H1 (cell line): ENCODE data around the gene SLC22A14. TPM values are rescaled to one million over a fixed set of nuclear protein-coding genes. Genes with fewer than 3 reads are reported as not detected.

ENCODE experiments used
- CTCF ChIA-PET: fragments of 300-600 bp; sonication (Branson Sonifier 250); formaldehyde crosslinking; loops from one replicate; lab custom pipeline; 2021; ENCODE audit not compliant: partially characterized antibody; lab: Charles Lee
- POLR2A ChIA-PET: fragments of 300-600 bp; sonication (Branson Sonifier 250); formaldehyde crosslinking; loops from one replicate; lab custom pipeline; 2021; ENCODE audit warnings: inconsistent platforms; ENCODE audit not compliant: partially characterized antibody; lab: Charles Lee
- DNase-seq, 2 experiments: peaks; one replicate each; pipeline versions ENCODE4 v3.0.0 to v3.0.0-alpha.2; 2010 to 2022; ENCODE audit warnings: low spot score in 2 of 2, low read depth in 1 of 2, mixed read lengths in 1 of 2
- FAIRE-seq: peaks from 2 replicates; lab custom pipeline; 2011; peaks lifted over from hg19 to GRCh38; lab: Jason Lieb, UNC
- H2AFZ ChIP-seq: 2 replicates; pipeline ENCODE4 v1.8.1; 2012; ENCODE audit warnings: low read length, inconsistent platforms
- H2AK5ac ChIP-seq: 2 replicates; pipeline ENCODE4 v1.6.1; 2013; ENCODE audit warnings: low read depth, low read length
- H2BK120ac ChIP-seq: replicated peaks from 2 replicates; pipeline ENCODE3; 2013; ENCODE audit warnings: low read depth, low read length, inconsistent platforms
- H2BK12ac ChIP-seq: 2 replicates; pipeline ENCODE4 v1.6.1; 2013; ENCODE audit warnings: low read depth, low read length
- H2BK15ac ChIP-seq: 2 replicates; pipeline ENCODE4 v1.6.1; 2013; ENCODE audit warnings: low read length
- H2BK20ac ChIP-seq: 2 replicates; pipeline ENCODE4 v1.6.1; 2013; ENCODE audit warnings: low read length
- H2BK5ac ChIP-seq: 2 replicates; pipeline ENCODE4 v1.6.1; 2013; ENCODE audit warnings: low read depth, low read length
- H3K14ac ChIP-seq: 2 replicates; pipeline ENCODE4 v1.6.1; 2013; ENCODE audit warnings: inconsistent platforms; ENCODE audit not compliant: insufficient read length
- H3K18ac ChIP-seq: 2 replicates; pipeline ENCODE4 v1.6.1; 2013; ENCODE audit warnings: low read length; ENCODE audit errors: extremely low read depth
- H3K23ac ChIP-seq: 2 replicates; pipeline ENCODE4 v1.6.1; 2013; ENCODE audit warnings: inconsistent platforms; ENCODE audit not compliant: insufficient read length
- H3K23me2 ChIP-seq: 2 replicates; pipeline ENCODE4 v1.6.1; 2013; ENCODE audit warnings: low read depth, low read length
- H3K27ac ChIP-seq: 2 replicates; pipeline ENCODE4 v1.6.1; 2011; ENCODE audit warnings: low read depth, low read length, inconsistent platforms
- H3K27me3 ChIP-seq, 4 experiments: replicated peaks in 1 of 4; 1 replicate in 1 of 4; 2 replicates in 3 of 4; pipeline versions ENCODE4 v1.6.1 to v1.8.1; 2011 to 2013; ENCODE audit warnings: low read length in 3 of 4, mild to moderate bottlenecking in 3 of 4, inconsistent platforms in 2 of 4, mixed read lengths in 2 of 4, moderate library complexity in 1 of 4; ENCODE audit not compliant: control insufficient read depth in 3 of 4, insufficient read depth in 3 of 4; ENCODE audit errors: extremely low read depth in 1 of 4
- H3K36me3 ChIP-seq, 4 experiments: 2 replicates each; pipeline versions ENCODE4 v1.6.1 to v1.8.1; 2011 to 2013; ENCODE audit warnings: mild to moderate bottlenecking in 4 of 4, low read length in 3 of 4, moderate library complexity in 2 of 4, control low read depth in 1 of 4, inconsistent platforms in 1 of 4; ENCODE audit not compliant: insufficient read depth in 4 of 4, control insufficient read depth in 2 of 4
- H3K4ac ChIP-seq: replicated peaks from 2 replicates; pipeline ENCODE3; 2013; ENCODE audit warnings: low read length, low read depth, mixed read lengths, inconsistent platforms; ENCODE audit not compliant: insufficient read length
- H3K4me1 ChIP-seq, 4 experiments: replicated peaks in 1 of 4; 1 replicate in 1 of 4; 2 replicates in 3 of 4; pipeline versions ENCODE4 v1.6.1 to v1.8.1; 2011 to 2013; ENCODE audit warnings: low read length in 3 of 4, inconsistent platforms in 2 of 4, mixed read lengths in 1 of 4; ENCODE audit not compliant: insufficient read depth in 4 of 4, control insufficient read depth in 3 of 4
- H3K4me2 ChIP-seq, 2 experiments: 2 replicates each; pipeline versions ENCODE4 v1.6.1 to v1.8.1; 2011 to 2013; ENCODE audit warnings: low read depth in 2 of 2, low read length in 2 of 2, control low read depth in 1 of 2, inconsistent platforms in 1 of 2, mild to moderate bottlenecking in 1 of 2; ENCODE audit not compliant: insufficient read depth in 1 of 2
- H3K4me3 ChIP-seq, 4 experiments: fragments of 200-600, 300-600 bp in 1 of 4; sonication (generic), shearing (Covaris generic), sonication (Bioruptor Twin) in 1 of 4; 2 replicates each; pipeline versions ENCODE4 v1.5.1 to v1.8.1; 2011 to 2016; ENCODE audit warnings: low read length in 4 of 4, low read depth in 3 of 4, control low read depth in 2 of 4, inconsistent platforms in 2 of 4, mild to moderate bottlenecking in 2 of 4, mixed read lengths in 1 of 4, moderate library complexity in 1 of 4; ENCODE audit not compliant: insufficient read depth in 2 of 4; ENCODE audit errors: extremely low read depth in 1 of 4
- H3K56ac ChIP-seq: replicated peaks from 2 replicates; pipeline ENCODE3; 2013; ENCODE audit warnings: low read depth, mild to moderate bottlenecking, mixed read lengths, low read length, inconsistent platforms; ENCODE audit not compliant: insufficient read length
- H3K79me1 ChIP-seq: 2 replicates; pipeline ENCODE4 v1.6.1; 2013; ENCODE audit warnings: low read depth, low read length, control low read depth
- H3K79me2 ChIP-seq, 2 experiments: 2 replicates each; pipeline versions ENCODE4 v1.6.1 to v1.8.1; 2012 to 2013; ENCODE audit warnings: low read length in 2 of 2, mild to moderate bottlenecking in 2 of 2, inconsistent platforms in 1 of 2; ENCODE audit not compliant: insufficient read depth in 2 of 2, control insufficient read depth in 1 of 2
- H3K9ac ChIP-seq, 4 experiments: replicated peaks in 1 of 4; 1 replicate in 1 of 4; 2 replicates in 3 of 4; pipeline versions ENCODE4 v1.6.1 to v1.8.1; 2011 to 2013; ENCODE audit warnings: low read depth in 3 of 4, low read length in 3 of 4, control low read depth in 2 of 4, mild to moderate bottlenecking in 2 of 4, moderate library complexity in 2 of 4, inconsistent platforms in 1 of 4; ENCODE audit errors: extremely low read depth in 1 of 4
- H3K9me3 ChIP-seq, 2 experiments: 2 replicates each; pipeline versions ENCODE4 v1.6.1 to v1.8.1; 2012 to 2013; ENCODE audit warnings: mild to moderate bottlenecking in 2 of 2, moderate library complexity in 2 of 2, control low read depth in 1 of 2, inconsistent platforms in 1 of 2, low read depth in 1 of 2, low read length in 1 of 2, mixed read lengths in 1 of 2; ENCODE audit not compliant: insufficient read depth in 2 of 2
- H4K20me1 ChIP-seq, 2 experiments: replicated peaks in 1 of 2; 2 replicates each; pipeline versions ENCODE3 to v1.8.1; 2011 to 2013; ENCODE audit warnings: inconsistent platforms in 2 of 2, low read length in 2 of 2, mild to moderate bottlenecking in 1 of 2; ENCODE audit not compliant: insufficient read depth in 2 of 2, control insufficient read depth in 1 of 2
- H4K5ac ChIP-seq: 2 replicates; pipeline ENCODE4 v1.6.1; 2013; ENCODE audit warnings: low read length, low read depth, mixed read lengths, inconsistent platforms; ENCODE audit not compliant: insufficient read length
- H4K8ac ChIP-seq: 2 replicates; pipeline ENCODE4 v1.8.0; 2013; ENCODE audit warnings: mild to moderate bottlenecking, moderate library complexity, low read length, inconsistent platforms; ENCODE audit not compliant: insufficient read depth; ENCODE audit errors: extremely low read depth
- H4K91ac ChIP-seq: replicated peaks from 2 replicates; pipeline ENCODE3; 2013; ENCODE audit warnings: low read length, mixed read lengths, inconsistent platforms; ENCODE audit not compliant: insufficient read length
- CEBPB ChIP-seq: IDR thresholded peaks from 2 replicates; pipeline ENCODE4 v1.6.1; 2012; ENCODE audit warnings: low read depth, low read length
- CHD2 ChIP-seq: IDR thresholded peaks from 2 replicates; pipeline ENCODE4 v1.6.1; 2012; ENCODE audit warnings: low read length, improper control_type of control experiment
- HDAC2 ChIP-seq, 2 experiments: fragments of 300-600 bp in 1 of 2; sonication (generic) in 1 of 2; IDR thresholded peaks; 2 replicates each; pipeline ENCODE4 v1.6.1; 2011 to 2012; ENCODE audit warnings: low read depth in 2 of 2, low read length in 2 of 2, mild to moderate bottlenecking in 2 of 2, moderate library complexity in 2 of 2, borderline replicate concordance in 1 of 2, inconsistent platforms in 1 of 2
- HDAC6 ChIP-seq: IDR thresholded peaks from one replicate; pipeline ENCODE4 v1.7.1; 2012; ENCODE audit warnings: low read depth, mild to moderate bottlenecking, inconsistent platforms, low read length, moderate library complexity
- JUN ChIP-seq: IDR thresholded peaks from 2 replicates; pipeline ENCODE4 v1.6.1; 2011; ENCODE audit warnings: low read depth, mild to moderate bottlenecking, improper control_type of control experiment, low read length
- KDM5A ChIP-seq: fragments of 200-600 bp; IDR thresholded peaks from 2 replicates; pipeline ENCODE4 v1.7.1; 2012; ENCODE audit warnings: mild to moderate bottlenecking, low read length, inconsistent platforms, mixed read lengths
- RXRA ChIP-seq: IDR thresholded peaks from 2 replicates; pipeline ENCODE4 v1.6.1; 2011; ENCODE audit warnings: low read depth, mild to moderate bottlenecking, low read length, moderate library complexity; ENCODE audit not compliant: insufficient read depth
- TCF12 ChIP-seq: IDR thresholded peaks from 2 replicates; pipeline ENCODE4 v1.6.1; 2011; ENCODE audit warnings: low read depth, mild to moderate bottlenecking, low read length
- WGBS, 2 experiments: shearing (Covaris generic) in 1 of 2; methylation state at CpG; one replicate each; pipeline versions ENCODE4 v1.1.6 to v1.1.7; 2013 to 2015; ENCODE audit warnings: low lambda C conversion rate in 2 of 2, mixed read lengths in 2 of 2, inconsistent platforms in 1 of 2, low coverage in 1 of 2, missing lambda C conversion rate in 1 of 2; ENCODE audit not compliant: insufficient replicate concordance in 2 of 2, insufficient coverage in 1 of 2, insufficient read length in 1 of 2; ENCODE audit errors: extremely low coverage in 1 of 2, missing lambda C conversion rate in 1 of 2; 5-methylcytosine and 5-hydroxymethylcytosine counted together
- polyA plus RNA-seq, 7 experiments: library from polyadenylated mRNA; depleted of rRNA in 3 of 7; stranded (reverse) in 5 of 7; unstranded in 2 of 7; fragments of >200 nt in 5 of 7; fragments of 200-250 nt in 2 of 7; gene quantifications; 1 replicate in 5 of 7; 2 replicates in 1 of 7; 4 replicates in 1 of 7; pipeline versions ENCODE4 v1.2.1 to v1.2.3, GENCODE V29; 2011 to 2013; ENCODE audit warnings: missing spikeins in 2 of 7, mixed read lengths in 2 of 7
- total RNA-seq: library from RNA; stranded (reverse); fragmentation: NEBNext Ultra II Directional; extraction: Animal tissue kit (Norgen Biotek cat#: 25700); gene quantifications from 2 replicates; pipeline ENCODE4 v1.2.1, GENCODE V29; 2021

Gene SLC22A14
- total and polyA plus RNA-seq, 2 of the 8 experiments (the other 6 are each of a cell fraction or from before 2014, with no cell fraction given), result 0.03 TPM; not detected in 1

GRCh38 chr3:38353151-38353550, 71.1 kb downstream of the SLC22A14 start:
- no peak overlapping the region for H3K14ac ChIP-seq
- no peaks in the 10 kb centered on the region for H4K20me1 ChIP-seq
- no peak overlapping the region for H4K8ac ChIP-seq
- no peak overlapping the region for H3K4ac ChIP-seq
- no peak overlapping the region for H3K23ac ChIP-seq
- H3K4me3 ChIP-seq, result no peak overlapping the region
- 85% methylated on average over 4 of the region's 4 CpGs; no CpG with 5 or more reads in 1 of the 2 experiments for WGBS, 2 experiments
- H2AK5ac ChIP-seq, result no peak overlapping the region
- no peaks in the 10 kb centered on the region for H3K23me2 ChIP-seq
- peaks cover 0 to 1% (median 0%) of the 10 kb centered on the region in 4 experiments; a peak in 2 of 7 replicates for H3K27me3 ChIP-seq
- H4K5ac ChIP-seq, result no peak overlapping the region
- no peak overlapping the region for H3K4me2 ChIP-seq
- no peak overlapping the region for H2BK15ac ChIP-seq
- no peak overlapping the region for H3K27ac ChIP-seq
- H3K9me3 ChIP-seq, result no peaks in the 10 kb centered on the region
- H3K79me1 ChIP-seq, result no peaks in the 10 kb centered on the region; the same call in 1 of the 2 replicates
- H4K91ac ChIP-seq, result no peak overlapping the region
- POLR2A ChIA-PET, result no interaction called here
- no peak overlapping the region for H2BK120ac ChIP-seq
- H3K18ac ChIP-seq, result no peak overlapping the region
- no peaks in the 10 kb centered on the region for H3K36me3 ChIP-seq
- no peaks in the 10 kb centered on the region for H3K4me1 ChIP-seq
- no peaks in the 10 kb centered on the region for H3K79me2 ChIP-seq
- CTCF ChIA-PET, result interaction anchor here (0.6 kb wide), 2 partner anchors 44 to 125 kb away, joined by 3 to 4 read pairs; no protein-coding TSS in a partner anchor
- no peak overlapping the region for H2BK5ac ChIP-seq
- FAIRE-seq (no peak), DNase-seq (no peak)
- no peak overlapping the region for H3K56ac ChIP-seq
- no peak overlapping the region for H2AFZ ChIP-seq
- no peak overlapping the region for H3K9ac ChIP-seq
- H2BK12ac ChIP-seq, result no peak overlapping the region
- no peak overlapping the region for H2BK20ac ChIP-seq
- TF ChIP-seq CEBPB, result no peak
- TF ChIP-seq CHD2, result no peak
- TF ChIP-seq JUN, result no peak
- TF ChIP-seq HDAC6, result no peak
- TF ChIP-seq KDM5A, result no peak
- TF ChIP-seq HDAC2 (IDR thresholded peaks at IDR 0.05; ENCODE audit: borderline replicate concordance in 1 of 2, low read depth in 2 of 2, low read length in 2 of 2), result no peak
- no peak for TF ChIP-seq RXRA
- no peak for TF ChIP-seq TCF12
